ENCODE data around the gene ZBTB22.
"Not testable (repeated sequence)": the region's sequence is repeated elsewhere in the genome, so short reads cannot be mapped to it uniquely, and the experiment has no call there.

Gene ZBTB22

GRCh38 chr6:33297956-33298772 is 19.4 kb downstream of the ZBTB22 start:
- peak; percentile 60 for DNase-seq

GRCh38 chr6:33297406-33297955 is 20.1 kb downstream of the ZBTB22 start:
- no peak for DNase-seq

GRCh38 chr6:33296797-33297405 is 20.6 kb downstream of the ZBTB22 start:
- DNase-seq = no peak

- no peak for DNase-seq
Measured at GRCh38 chr6:33295621-33296369, 21.7 kb downstream of the ZBTB22 start.

GRCh38 chr6:33294086-33294823 is 23.3 kb downstream of the ZBTB22 start:
- DNase-seq = no peak

- DNase-seq = no peak
Measured at GRCh38 chr6:33292996-33293682, 24.4 kb downstream of the ZBTB22 start.

- DNase-seq = no peak
Measured at GRCh38 chr6:33290459-33290858, 27.1 kb downstream of the ZBTB22 start.

- DNase-seq = no peak
Measured at GRCh38 chr6:33289784-33290315, 27.7 kb downstream of the ZBTB22 start.

GRCh38 chr6:33288921-33289783 is 28.4 kb downstream of the ZBTB22 start, which contains the start of the genes PFDN6 and WDR46:
Gene PFDN6, plus strand, starts transcription at chr6:33289601. Its CDS starts 256 bp downstream, at chr6:33289857.
Gene WDR46, minus strand, starts transcription at chr6:33289239. Its CDS starts 69 bp downstream, at chr6:33289170.
- peak; percentile 86 for DNase-seq

- DNase-seq = no peak
Measured at GRCh38 chr6:33288141-33288920, 29.2 kb downstream of the ZBTB22 start.

- no peak for DNase-seq
Measured at GRCh38 chr6:33286946-33287914, 30.3 kb downstream of the ZBTB22 start.

- DNase-seq = not testable (repeated sequence)
Measured at GRCh38 chr6:33285214-33285613, 32.3 kb downstream of the ZBTB22 start.

- no peak for DNase-seq
Measured at GRCh38 chr6:33280539-33280938, 37.0 kb downstream of the ZBTB22 start.

- DNase-seq = no peak
Measured at GRCh38 chr6:33279971-33280511, 37.5 kb downstream of the ZBTB22 start.

- DNase-seq = no peak
Measured at GRCh38 chr6:33279257-33279695, 38.3 kb downstream of the ZBTB22 start.

GRCh38 chr6:33278810-33279209 is 38.7 kb downstream of the ZBTB22 start:
- no peak for DNase-seq

GRCh38 chr6:33278392-33278741 is 39.2 kb downstream of the ZBTB22 start:
- no peak for DNase-seq

All from activated naive CD4-positive, alpha-beta T cell treated with Interleukin-2 at 50 U/mL for 16 hours (primary cell).